SU-DHL-6 (cell line): ENCODE measurements around the gene PPP1R13L.

Source experiments
- H2AFZ ChIP-seq: fragments of 200-600 bp; sonication (generic); 2 replicates; pipeline ENCODE4 v1.6.1; 2014; ENCODE audit warnings: low read depth, mild to moderate bottlenecking, moderate library complexity, mixed read lengths, antibody characterized with exemption, low read length; ENCODE audit not compliant: severe bottlenecking
- H3F3A ChIP-seq: fragments of 200-600 bp; shearing (Covaris generic); 2 replicates; pipeline ENCODE4 v1.6.0; 2016; ENCODE audit warnings: antibody characterized with exemption, mild to moderate bottlenecking; ENCODE audit not compliant: insufficient read depth
- H3K27ac ChIP-seq: fragments of 200-600 bp; sonication (generic); 2 replicates; pipeline ENCODE4 v1.5.1; 2016; ENCODE audit warnings: low read depth, mild to moderate bottlenecking, low read length, moderate library complexity, mixed read lengths
- H3K27me3 ChIP-seq: fragments of 200-600 bp; sonication (generic), shearing (Covaris generic); 2 replicates; pipeline ENCODE4 v1.6.0; 2014; ENCODE audit warnings: mild to moderate bottlenecking, low read length
- H3K36me3 ChIP-seq: fragments of 200-600 bp; sonication (generic); 2 replicates; pipeline ENCODE4 v1.6.1; 2014; ENCODE audit warnings: mild to moderate bottlenecking, low read length, mixed read lengths
- H3K4me2 ChIP-seq: fragments of 300-600, 200-600 bp; shearing (Covaris generic), sonication (generic); 2 replicates; pipeline ENCODE4 v1.6.0; 2014; ENCODE audit warnings: low read length, low read depth, mild to moderate bottlenecking; ENCODE audit not compliant: poor library complexity, severe bottlenecking
- H3K4me3 ChIP-seq: fragments of 200-600 bp; sonication (generic); 2 replicates; pipeline ENCODE4 v1.5.1; 2014; ENCODE audit warnings: antibody characterized with exemption, low read length, mild to moderate bottlenecking, mixed read lengths; ENCODE audit not compliant: insufficient read depth, poor library complexity, severe bottlenecking
- H3K79me2 ChIP-seq: fragments of 200-600 bp; sonication (generic); 2 replicates; pipeline ENCODE4 v1.6.1; 2014; ENCODE audit warnings: mild to moderate bottlenecking, low read length, moderate library complexity; ENCODE audit not compliant: insufficient read depth
- H3K9ac ChIP-seq: fragments of 200-600 bp; sonication (generic); 2 replicates; pipeline ENCODE4 v1.7.0; 2014; ENCODE audit warnings: mild to moderate bottlenecking, low read length
- H3K9me2 ChIP-seq: fragments of 200-600 bp; sonication (generic); replicated peaks from 2 replicates; pipeline ENCODE4 v1.6.1; 2014; ENCODE audit warnings: low read length; ENCODE audit not compliant: insufficient read depth
- H3K9me3 ChIP-seq: fragments of 200-600 bp; sonication (generic); 2 replicates; pipeline ENCODE4 v1.6.1; 2014; ENCODE audit warnings: low read length, mixed read lengths; ENCODE audit not compliant: insufficient read depth
- H4K20me1 ChIP-seq: fragments of 200-600 bp; sonication (generic); 2 replicates; pipeline ENCODE4 v1.6.1; 2014; ENCODE audit warnings: low read depth, mild to moderate bottlenecking, antibody characterized with exemption, low read length, moderate library complexity, mixed read lengths
- CTCF ChIP-seq: fragments of 200-600 bp; sonication (generic); IDR thresholded peaks from one replicate; pipeline ENCODE4 v1.5.1; 2017; ENCODE audit warnings: antibody characterized with exemption, mild to moderate bottlenecking, low read length, moderate library complexity; ENCODE audit not compliant: insufficient read depth, poor library complexity, severe bottlenecking
- EZH2phosphoT487 ChIP-seq: fragments of 200-600 bp; sonication (generic), shearing (Covaris generic); conservative IDR thresholded peaks from 2 replicates; pipeline ENCODE4 v1.6.1; 2018; ENCODE audit warnings: mild to moderate bottlenecking, antibody characterized with exemption, low read length, moderate library complexity, mixed read lengths

Gene PPP1R13L

DNA sequence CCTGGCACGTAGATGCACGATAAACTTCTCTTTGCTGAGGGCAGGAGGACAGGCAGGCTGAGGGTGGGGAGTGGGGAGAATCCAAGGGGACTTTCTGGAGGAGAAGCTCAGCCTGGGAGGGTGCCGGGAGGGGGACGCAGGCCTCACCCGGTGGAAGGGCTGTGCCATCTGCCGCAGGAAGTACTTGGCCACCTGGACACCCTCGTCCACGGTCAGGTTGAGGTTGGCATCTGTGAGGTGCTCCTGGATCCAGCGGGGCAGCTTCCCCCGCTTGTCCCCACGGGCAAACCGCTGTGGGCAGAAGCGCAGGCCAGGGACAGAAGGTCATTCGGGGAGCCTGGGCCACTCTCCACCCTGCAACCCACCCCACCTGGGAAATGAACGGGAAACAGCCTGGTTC, 52.8 kb downstream of the PPP1R13L start:
- Histone ChIP-seq H2AFZ (no peak overlapping the region), H3K9ac (no peak overlapping the region), H3K4me2 (no peak overlapping the region), H3K27me3 (no peaks in the 10 kb centered on the region), H3K79me2 (no peaks in the 10 kb centered on the region), H4K20me1 (no peaks in the 10 kb centered on the region), H3F3A (no peaks in the 10 kb centered on the region), H3K9me3 (no peaks in the 10 kb centered on the region), H3K27ac (no peak overlapping the region), H3K9me2 (no peaks in the 10 kb centered on the region), H3K36me3 (no peaks in the 10 kb centered on the region), H3K4me3 (no peak overlapping the region)
- TF ChIP-seq CTCF (no peak), EZH2phosphoT487 (no peak)

GRCh38 chr19:45351401-45351952, 53.4 kb downstream of the PPP1R13L start:
- Histone ChIP-seq H3K27ac (no peak overlapping the region), H3K9me3 (no peaks in the 10 kb centered on the region), H3K9me2 (no peaks in the 10 kb centered on the region), H3K36me3 (no peaks in the 10 kb centered on the region), H3F3A (no peaks in the 10 kb centered on the region), H3K4me2 (no peak overlapping the region), H2AFZ (no peak overlapping the region), H4K20me1 (no peaks in the 10 kb centered on the region), H3K4me3 (no peak overlapping the region), H3K79me2 (no peaks in the 10 kb centered on the region), H3K27me3 (no peaks in the 10 kb centered on the region), H3K9ac (no peak overlapping the region)
- TF ChIP-seq EZH2phosphoT487 (no peak), CTCF (no peak)

- H3K4me3 ChIP-seq: no peak overlapping the region
- H2AFZ ChIP-seq: no peak overlapping the region
- no peaks in the 10 kb centered on the region for H3K9me3 ChIP-seq
- no peaks in the 10 kb centered on the region for H3K27me3 ChIP-seq
- no peak overlapping the region for H3K4me2 ChIP-seq
- H3K9me2 ChIP-seq: no peaks in the 10 kb centered on the region
- TF ChIP-seq EZH2phosphoT487 (no peak), CTCF (no peak)
- no peak overlapping the region for H3K9ac ChIP-seq
- H3K79me2 ChIP-seq: no peaks in the 10 kb centered on the region
- H3K36me3 ChIP-seq: no peaks in the 10 kb centered on the region
- H4K20me1 ChIP-seq: no peaks in the 10 kb centered on the region
- no peaks in the 10 kb centered on the region for H3F3A ChIP-seq
- no peak overlapping the region for H3K27ac ChIP-seq
Measured at GRCh38 chr19:45350477-45351058, 54.3 kb downstream of the PPP1R13L start.
